Measurements from ENCODE around the gene TSHZ3.

Gene TSHZ3

DNA sequence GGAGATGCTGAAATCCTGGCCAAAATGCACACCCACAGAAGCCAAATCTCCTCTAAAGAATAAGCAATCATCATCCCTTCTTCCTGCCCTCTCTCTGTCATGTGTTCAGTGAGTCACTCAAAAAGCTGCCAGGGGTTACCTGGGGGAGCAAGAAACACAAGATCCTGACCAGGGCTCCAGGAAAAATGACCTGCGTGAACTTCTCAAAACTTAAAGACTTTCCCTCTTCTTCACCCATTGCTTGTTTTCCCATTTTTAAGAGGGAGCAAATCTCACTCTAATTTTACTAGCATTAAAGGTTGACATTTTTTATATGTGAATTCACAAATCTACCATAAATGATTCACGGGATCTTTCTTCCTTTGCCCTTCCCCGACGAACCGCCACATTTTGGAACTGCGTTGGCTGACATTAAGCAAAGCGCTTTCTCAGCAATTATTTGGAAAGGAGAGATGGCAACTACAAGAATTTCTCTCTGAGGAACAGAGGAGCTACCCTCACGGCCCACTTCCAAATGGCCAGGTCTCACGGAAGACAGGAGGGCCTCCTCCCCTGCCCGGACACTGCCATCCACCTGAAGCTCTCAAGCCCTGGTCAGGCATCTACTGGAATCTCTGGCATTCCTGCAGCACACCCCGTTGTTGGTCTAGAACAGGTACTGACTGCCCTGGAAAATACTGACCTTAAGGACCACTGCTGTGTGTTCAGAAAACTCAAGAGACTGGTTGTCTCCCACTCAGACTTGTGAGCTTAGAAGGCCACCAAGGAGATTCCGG, 14.2 kb downstream of the TSHZ3 start:
- no peak for DNase-seq

DNA sequence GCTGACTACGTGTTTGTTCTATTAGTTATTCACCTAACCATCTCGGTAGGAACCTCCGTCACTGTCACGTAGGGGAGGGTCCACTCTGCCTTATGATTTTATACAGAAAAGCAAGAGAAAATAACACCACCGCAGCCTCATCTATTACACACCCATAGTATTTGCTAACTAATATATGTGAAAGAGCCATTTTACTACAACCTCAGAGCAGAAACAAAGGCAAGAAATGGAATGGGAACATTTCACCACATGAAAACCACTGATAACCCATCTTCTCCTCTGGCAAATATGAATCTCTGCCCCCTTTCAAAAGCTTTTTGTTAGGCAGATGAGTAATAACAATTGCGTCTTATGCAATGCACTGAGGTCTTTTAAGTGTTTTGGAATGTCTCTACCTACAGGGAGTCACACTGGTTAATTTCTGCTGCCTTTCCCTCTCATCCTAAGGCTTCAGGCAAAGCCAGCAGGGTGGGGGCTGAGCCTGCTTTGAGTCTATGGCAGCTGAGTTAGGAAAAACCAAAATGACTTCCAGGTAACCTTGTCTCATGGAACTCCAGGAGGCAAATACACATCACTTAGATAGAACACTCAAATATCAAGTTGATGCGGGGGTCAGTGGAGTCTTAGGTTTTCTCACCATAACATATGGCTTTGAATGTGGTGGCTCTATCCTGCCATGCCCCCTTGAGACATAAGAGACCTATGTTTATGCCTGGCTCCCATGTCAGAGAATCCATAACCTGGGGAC, 15.0 kb downstream of the TSHZ3 start:
- no peak for DNase-seq

- no peak for DNase-seq
These were observed 17.1 kb downstream of the TSHZ3 start for GRCh38 chr19:31332096-31332495.

DNA sequence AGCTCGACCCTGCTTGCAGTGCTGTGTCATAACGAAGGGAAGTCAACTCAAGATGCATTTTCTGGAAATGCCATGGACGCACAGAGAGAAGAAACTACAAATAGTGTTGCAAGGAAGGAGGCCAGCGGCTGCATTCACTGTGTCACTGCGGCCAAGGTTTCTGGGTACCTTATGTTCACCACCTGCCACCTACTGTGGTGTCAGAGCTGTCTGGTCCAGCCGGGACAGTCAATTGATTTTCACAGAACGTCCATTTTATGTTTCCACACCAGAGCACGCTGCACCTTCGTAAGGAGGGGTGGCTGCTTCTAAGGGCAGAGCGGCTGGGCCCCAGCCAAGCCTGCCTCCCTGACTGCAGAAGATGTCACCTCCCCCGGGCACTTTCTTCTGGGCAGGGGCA, 17.7 kb downstream of the TSHZ3 start:
- no peak for DNase-seq

DNA sequence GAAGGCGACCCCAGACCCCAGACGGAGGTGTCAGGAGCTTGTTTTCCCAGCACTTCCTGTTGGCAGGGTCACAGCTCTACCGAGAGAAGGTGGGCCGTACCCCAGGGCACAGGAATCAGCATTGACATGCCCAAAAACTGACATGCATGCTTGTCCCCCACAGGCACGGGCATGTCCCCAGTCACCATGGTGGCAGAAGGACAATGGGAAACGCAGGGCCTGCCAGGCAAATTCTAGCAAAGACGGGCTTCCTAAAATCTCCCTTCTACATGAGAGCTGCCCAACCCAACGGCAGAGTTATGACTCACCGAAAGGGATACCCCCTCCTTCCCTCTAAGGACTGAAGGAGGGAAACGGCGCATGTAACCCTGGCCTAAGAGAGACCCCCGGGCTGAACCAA, 18.5 kb downstream of the TSHZ3 start:
- no peak for DNase-seq

GRCh38 chr19:31330237-31330636, 19.0 kb downstream of the TSHZ3 start:
- DNase-seq = no peak

DNA sequence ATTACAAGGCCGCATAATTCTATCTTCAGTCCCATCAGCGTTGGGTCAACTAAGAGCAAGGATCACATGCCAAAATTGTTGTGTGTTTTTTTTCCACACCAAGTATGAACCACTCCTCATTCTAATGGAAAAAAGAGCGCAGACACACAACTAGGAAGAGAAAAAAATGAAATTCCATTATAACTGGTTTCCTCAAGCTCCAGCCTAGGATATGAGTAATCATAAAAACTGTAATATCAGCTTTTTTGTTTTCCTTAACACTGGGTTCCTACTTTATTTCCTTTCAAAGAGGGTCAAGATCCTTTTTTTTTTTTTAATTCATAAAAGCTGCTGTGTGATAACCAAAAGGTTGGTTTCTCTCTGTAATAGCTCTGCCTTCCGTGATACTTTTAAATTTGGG, 19.4 kb downstream of the TSHZ3 start:
- no peak for DNase-seq

DNA sequence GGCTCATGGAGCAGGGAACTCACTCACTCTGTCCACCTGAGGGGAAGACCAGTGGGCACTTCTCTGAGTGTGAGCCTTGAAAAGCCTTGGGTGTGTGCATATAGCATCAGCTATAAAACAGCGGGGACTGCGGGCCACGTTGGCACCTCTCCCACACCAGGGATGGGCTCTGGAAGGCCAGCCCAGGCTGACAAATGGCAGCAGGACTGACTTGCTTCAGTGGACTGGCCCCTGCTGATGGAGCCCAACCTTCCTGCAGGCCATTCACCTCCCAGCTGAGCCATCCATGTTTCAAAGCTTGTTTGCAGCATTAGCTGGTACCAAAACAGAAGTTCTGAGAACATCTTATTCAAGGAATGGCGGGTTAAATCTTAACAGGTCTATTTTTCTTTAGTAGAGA, 21.0 kb downstream of the TSHZ3 start:
- DNase-seq = no peak

- DNase-seq = no peak
These were observed 22.8 kb downstream of the TSHZ3 start for GRCh38 chr19:31326329-31327028.

GRCh38 chr19:31325342-31325741, 23.9 kb downstream of the TSHZ3 start:
- no peak for DNase-seq

DNA sequence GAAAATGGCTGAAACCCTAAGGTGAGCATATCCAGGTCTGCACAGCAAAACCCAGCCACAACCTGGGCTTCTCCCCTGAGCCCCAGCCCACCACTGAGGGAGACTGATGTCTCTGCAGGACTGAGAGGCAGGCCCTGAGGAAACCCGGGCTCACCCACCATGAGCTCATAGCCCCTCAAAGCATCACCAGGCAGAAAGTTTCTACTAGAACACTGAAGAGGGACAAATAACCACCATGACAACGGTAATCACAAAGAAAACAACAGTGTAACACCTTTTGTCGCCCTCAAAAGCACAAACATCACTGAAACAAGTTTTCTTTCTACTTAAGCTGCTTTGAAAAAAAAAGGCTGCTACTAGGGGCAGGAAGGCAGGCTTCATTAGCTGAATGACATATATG, 29.8 kb downstream of the TSHZ3 start:
- DNase-seq = no peak

- DNase-seq = no peak
These were observed 30.3 kb downstream of the TSHZ3 start for GRCh38 chr19:31318790-31319425.

- DNase-seq = no peak
These were observed 31.7 kb downstream of the TSHZ3 start for GRCh38 chr19:31317570-31317969.

- no peak for DNase-seq
These were observed 32.1 kb downstream of the TSHZ3 start for GRCh38 chr19:31317093-31317492.

GRCh38 chr19:31316201-31316951, 32.9 kb downstream of the TSHZ3 start:
- DNase-seq = no peak

GRCh38 chr19:31315652-31316051, 33.6 kb downstream of the TSHZ3 start:
- DNase-seq = no peak

DNA sequence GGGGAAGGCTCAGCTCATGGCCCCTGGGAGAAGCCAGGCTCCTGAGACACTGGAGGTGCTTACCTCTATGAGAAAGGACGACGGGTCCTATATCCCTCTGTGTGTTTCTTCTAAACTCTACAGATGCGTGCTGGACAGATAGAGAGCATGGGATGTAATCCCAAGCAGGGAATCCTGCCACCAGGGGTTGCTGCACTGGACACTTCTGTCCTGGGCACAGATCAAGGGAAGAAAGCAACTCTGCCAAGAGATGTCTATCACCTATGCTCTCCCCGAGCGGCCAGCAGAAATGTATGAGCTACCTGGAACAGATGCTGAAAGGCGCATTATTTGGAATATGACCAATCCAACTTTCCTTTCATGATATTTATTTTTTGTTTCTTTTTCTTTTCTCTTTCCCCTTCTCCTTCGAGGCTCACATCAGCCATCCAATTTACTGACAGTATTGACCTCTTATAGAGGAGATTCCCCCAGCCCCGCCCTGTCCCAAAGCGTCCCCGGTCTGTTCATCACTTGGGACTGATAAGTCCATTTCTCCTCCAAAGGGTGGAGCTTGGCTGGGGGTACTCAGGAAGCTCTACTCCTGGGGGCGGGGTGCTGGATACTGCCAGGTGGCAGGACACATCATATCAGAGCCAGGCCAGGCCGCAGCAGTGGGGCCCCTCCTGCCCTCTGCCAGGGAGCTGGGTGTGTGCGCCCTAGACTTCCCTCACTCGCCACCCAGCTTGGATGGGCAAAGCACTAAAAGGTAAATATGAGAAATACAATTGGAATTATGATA, 34.2 kb downstream of the TSHZ3 start:
- no peak for DNase-seq

DNA sequence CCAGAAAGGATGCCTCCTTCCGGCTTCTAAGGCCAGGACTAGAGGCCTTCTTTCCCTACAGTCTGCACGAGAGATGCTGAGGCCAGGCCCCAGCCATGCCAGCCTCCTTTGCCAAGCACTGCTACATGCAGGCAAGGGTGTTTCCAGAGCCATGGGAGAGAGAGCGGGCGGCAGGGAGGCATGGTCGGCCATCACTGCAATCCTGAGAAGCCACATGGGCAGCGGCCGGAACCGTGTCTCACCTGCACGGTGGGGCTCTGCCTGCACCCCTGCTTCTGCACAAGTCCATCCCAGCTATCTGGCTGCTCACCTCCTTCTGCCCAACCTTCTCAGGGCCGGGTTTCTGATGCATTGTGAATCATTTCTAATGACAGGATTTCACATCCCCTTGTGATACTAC, 35.1 kb downstream of the TSHZ3 start:
- DNase-seq = no peak

- DNase-seq = no peak
These were observed 35.8 kb downstream of the TSHZ3 start for GRCh38 chr19:31313291-31314030.

DNA sequence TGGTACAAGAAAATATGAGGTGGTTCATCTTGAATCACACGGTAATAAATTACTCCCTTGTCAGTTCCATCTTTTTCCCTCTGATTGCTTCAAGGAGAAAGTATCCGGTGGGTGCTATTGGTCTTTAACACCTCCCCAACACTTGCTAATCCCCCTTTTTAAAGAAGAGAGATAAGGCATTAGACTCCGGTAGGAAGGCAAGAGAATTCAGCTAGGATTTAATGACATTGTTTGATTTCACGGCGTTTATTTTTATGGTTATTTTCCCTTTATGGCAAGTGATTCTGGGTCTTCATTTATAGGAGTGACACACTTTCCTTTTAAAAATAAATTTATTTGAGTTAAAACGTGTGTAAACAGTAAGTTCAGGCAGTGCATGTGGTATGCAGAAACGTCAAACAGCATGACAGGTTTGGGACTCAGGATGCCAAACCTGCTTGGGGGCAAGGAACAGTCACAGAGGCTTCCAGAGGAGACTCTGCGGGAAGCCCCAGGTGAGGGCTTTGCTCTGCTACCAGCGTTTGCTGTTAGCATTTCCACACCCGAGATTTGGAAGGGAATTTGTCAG, 36.5 kb downstream of the TSHZ3 start:
- no peak for DNase-seq

Data from activated CD4-positive, alpha-beta T cell treated with anti-CD3 and anti-CD28 coated beads for 48 hours (primary cell).